ENCODE measurements around the gene TRIP11. TPM values are rescaled to one million over a fixed set of nuclear protein-coding genes. Genes with fewer than 3 reads are reported as not detected.

The TRIP11 gene
- total RNA-seq, 2 donors from 2014 or later, result 39.0 to 40.8 TPM

- H3K9me3 Mint-ChIP-seq, result no peaks in the 10 kb centered on the region
- Histone ChIP-seq H3K27me3 (ENCODE audit: control insufficient read depth, insufficient read depth, low read length, poor library complexity, severe bottlenecking) (no peaks in the 10 kb centered on the region), H3K4me3 (ENCODE audit: low read length) (no peak overlapping the region), H3K27ac (ENCODE audit: low read depth, low read length) (no peak overlapping the region), H3K36me3 (ENCODE audit: control insufficient read depth, insufficient read depth, low read length) (peaks cover 37% of the 10 kb centered on the region), H3K4me1 (ENCODE audit: control insufficient read depth, insufficient read depth, low read length) (no peaks in the 10 kb centered on the region), H3K9me3 (ENCODE audit: control insufficient read depth, low read length) (no peaks in the 10 kb centered on the region), H3K9ac (ENCODE audit: extremely low read depth, low read length, poor library complexity, severe bottlenecking) (no peak overlapping the region)
- peaks cover 24% of the 10 kb centered on the region for H3K36me3 Mint-ChIP-seq (ENCODE audit: low read depth)
- no peaks in the 10 kb centered on the region for H3K27me3 Mint-ChIP-seq (ENCODE audit: insufficient read depth)
- H3K27ac Mint-ChIP-seq, result no peak overlapping the region
- DNase-seq, result no peak
- peaks cover 6% of the 10 kb centered on the region for H3K4me1 Mint-ChIP-seq
- no peak overlapping the region for H3K4me3 Mint-ChIP-seq
- 84 to 93% methylated on average over 2 to 6 of the region's 6 CpGs for WGBS, 2 experiments (ENCODE audit: insufficient coverage in 1 of 2, insufficient read length in 1 of 2)
- TF ChIP-seq, protein P1, sequence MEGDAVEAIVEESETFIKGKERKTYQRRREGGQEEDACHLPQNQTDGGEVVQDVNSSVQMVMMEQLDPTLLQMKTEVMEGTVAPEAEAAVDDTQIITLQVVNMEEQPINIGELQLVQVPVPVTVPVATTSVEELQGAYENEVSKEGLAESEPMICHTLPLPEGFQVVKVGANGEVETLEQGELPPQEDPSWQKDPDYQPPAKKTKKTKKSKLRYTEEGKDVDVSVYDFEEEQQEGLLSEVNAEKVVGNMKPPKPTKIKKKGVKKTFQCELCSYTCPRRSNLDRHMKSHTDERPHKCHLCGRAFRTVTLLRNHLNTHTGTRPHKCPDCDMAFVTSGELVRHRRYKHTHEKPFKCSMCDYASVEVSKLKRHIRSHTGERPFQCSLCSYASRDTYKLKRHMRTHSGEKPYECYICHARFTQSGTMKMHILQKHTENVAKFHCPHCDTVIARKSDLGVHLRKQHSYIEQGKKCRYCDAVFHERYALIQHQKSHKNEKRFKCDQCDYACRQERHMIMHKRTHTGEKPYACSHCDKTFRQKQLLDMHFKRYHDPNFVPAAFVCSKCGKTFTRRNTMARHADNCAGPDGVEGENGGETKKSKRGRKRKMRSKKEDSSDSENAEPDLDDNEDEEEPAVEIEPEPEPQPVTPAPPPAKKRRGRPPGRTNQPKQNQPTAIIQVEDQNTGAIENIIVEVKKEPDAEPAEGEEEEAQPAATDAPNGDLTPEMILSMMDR (conservative IDR thresholded peaks at IDR 0.05), result no peak
These were observed 71.6 kb downstream of the TRIP11 start for GRCh38 chr14:91968280-91968679.

DNA sequence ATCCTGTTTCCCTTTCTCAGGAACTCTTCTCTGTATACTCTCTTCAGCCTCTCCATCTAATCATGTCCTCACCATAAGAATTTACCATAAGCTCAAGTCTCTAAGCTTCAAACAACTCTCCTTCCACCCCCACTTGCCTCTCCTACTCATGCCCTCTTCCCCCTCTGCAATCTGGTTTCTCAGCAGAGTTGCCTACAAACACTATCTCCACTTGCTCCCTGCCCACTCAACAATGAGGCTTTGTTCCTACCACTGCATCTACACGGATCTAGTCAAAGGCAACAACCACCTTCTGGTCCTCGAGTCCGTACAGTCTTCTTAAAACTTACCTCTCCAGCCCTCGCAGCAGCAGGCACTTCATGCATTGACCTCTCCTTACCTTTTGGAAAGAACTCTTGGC lies 75.1 kb downstream of the TRIP11 start:
- H3K4me1 Mint-ChIP-seq, result peaks cover 6% of the 10 kb centered on the region
- Histone ChIP-seq H3K27me3 (ENCODE audit: control insufficient read depth, insufficient read depth, low read length, poor library complexity, severe bottlenecking) (no peaks in the 10 kb centered on the region), H3K36me3 (ENCODE audit: control insufficient read depth, insufficient read depth, low read length) (peaks cover 16% of the 10 kb centered on the region), H3K4me3 (ENCODE audit: low read length) (no peak overlapping the region), H3K4me1 (ENCODE audit: control insufficient read depth, insufficient read depth, low read length) (peaks cover 3% of the 10 kb centered on the region), H3K9me3 (ENCODE audit: control insufficient read depth, low read length) (no peaks in the 10 kb centered on the region), H3K9ac (ENCODE audit: extremely low read depth, low read length, poor library complexity, severe bottlenecking) (no peak overlapping the region), H3K27ac (ENCODE audit: low read depth, low read length) (no peak overlapping the region)
- 80 to 89% methylated on average over 4 of the region's 4 CpGs for WGBS, 2 experiments (ENCODE audit: insufficient coverage in 1 of 2, insufficient read length in 1 of 2)
- no peak for DNase-seq
- H3K27me3 Mint-ChIP-seq (ENCODE audit: insufficient read depth), result no peaks in the 10 kb centered on the region
- no peak overlapping the region for H3K27ac Mint-ChIP-seq
- TF ChIP-seq, protein P1 (conservative IDR thresholded peaks at IDR 0.05), result no peak
- H3K36me3 Mint-ChIP-seq (ENCODE audit: low read depth), result peaks cover 15% of the 10 kb centered on the region
- no peaks in the 10 kb centered on the region for H3K9me3 Mint-ChIP-seq
- H3K4me3 Mint-ChIP-seq, result no peak overlapping the region

DNA sequence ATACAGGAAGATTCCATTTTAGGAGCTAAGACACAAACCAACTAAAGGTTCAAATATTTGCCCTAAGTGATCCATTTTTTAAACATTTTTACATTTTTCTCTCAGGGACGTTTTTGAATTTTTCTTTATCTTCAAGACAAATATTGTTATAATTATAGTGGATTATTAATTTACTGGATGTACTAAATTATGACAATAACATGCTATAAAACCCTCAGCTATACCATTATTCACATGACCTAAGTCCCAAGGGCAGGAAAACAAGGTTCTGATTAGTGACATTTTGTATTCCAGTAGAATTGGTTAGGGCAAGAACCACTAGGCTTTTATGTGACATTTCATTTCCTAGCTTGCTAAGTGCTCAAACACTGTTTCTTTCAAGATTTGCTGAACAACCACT lies 75.8 kb downstream of the TRIP11 start:
- H3K36me3 ChIP-seq (ENCODE audit: control insufficient read depth, insufficient read depth, low read length), result peaks cover 9% of the 10 kb centered on the region
- H3K27me3 ChIP-seq (ENCODE audit: control insufficient read depth, insufficient read depth, low read length, poor library complexity, severe bottlenecking), result no peaks in the 10 kb centered on the region
- Mint-ChIP-seq H3K9me3 (no peaks in the 10 kb centered on the region), H3K27ac (no peak overlapping the region), H3K4me3 (no peak overlapping the region), H3K36me3 (ENCODE audit: low read depth) (peaks cover 8% of the 10 kb centered on the region), H3K27me3 (ENCODE audit: insufficient read depth) (no peaks in the 10 kb centered on the region), H3K4me1 (peaks cover 6% of the 10 kb centered on the region)
- no peak overlapping the region for H3K4me3 ChIP-seq (ENCODE audit: low read length)
- DNase-seq, result no peak
- WGBS, 2 experiments (ENCODE audit: insufficient coverage in 1 of 2, insufficient read length in 1 of 2), result no CpG with 5 or more reads among the region's 1 CpG
- TF ChIP-seq, protein P1 (conservative IDR thresholded peaks at IDR 0.05), result no peak
- peaks cover 3% of the 10 kb centered on the region for H3K4me1 ChIP-seq (ENCODE audit: control insufficient read depth, insufficient read depth, low read length)
- H3K9ac ChIP-seq (ENCODE audit: extremely low read depth, low read length, poor library complexity, severe bottlenecking), result no peak overlapping the region
- H3K9me3 ChIP-seq (ENCODE audit: control insufficient read depth, low read length), result no peaks in the 10 kb centered on the region
- no peak overlapping the region for H3K27ac ChIP-seq (ENCODE audit: low read depth, low read length)

Data from endodermal cell (in vitro differentiated cells).